Progenitor cell of endocrine pancreas (in vitro differentiated cells): ENCODE measurements around the gene KSR1. TPM values are rescaled to one million over a fixed set of nuclear protein-coding genes. Genes with fewer than 3 reads are reported as not detected.

Experiments
- DNase-seq: peaks from one replicate; pipeline ENCODE4 v3.0.0; 2021; ENCODE audit warnings: low spot score; ENCODE audit not compliant: unreplicated experiment
- H3K27ac Mint-ChIP-seq: 2 replicates; pipeline ENCODE4 v1.8.0; 2021; ENCODE audit warnings: mild to moderate bottlenecking, moderate library complexity, mixed read lengths
- H3K27me3 Mint-ChIP-seq: 2 replicates; pipeline ENCODE4 v1.8.0; 2021; ENCODE audit warnings: mixed read lengths
- H3K36me3 Mint-ChIP-seq: 2 replicates; pipeline ENCODE4 v1.8.0; 2022; ENCODE audit warnings: mixed read lengths; ENCODE audit not compliant: insufficient read depth
- H3K4me1 Mint-ChIP-seq: 2 replicates; pipeline ENCODE4 v1.8.0; 2021; ENCODE audit warnings: low read depth, mixed read lengths
- H3K4me3 Mint-ChIP-seq: 2 replicates; pipeline ENCODE4 v1.8.0; 2021; ENCODE audit warnings: low read depth, mild to moderate bottlenecking, moderate library complexity, mixed read lengths
- H3K9me3 Mint-ChIP-seq: 2 replicates; pipeline ENCODE4 v1.8.0; 2021; ENCODE audit warnings: low read depth, mixed read lengths
- CTCF ChIP-seq: fragments of 200-600 bp; sonication (generic); IDR thresholded peaks from one replicate; pipeline ENCODE4 v1.5.0; 2021; ENCODE audit warnings: antibody characterized with exemption, mild to moderate bottlenecking; ENCODE audit not compliant: unreplicated experiment
- total RNA-seq: library from RNA; stranded (reverse); gene quantifications from 2 replicates; pipeline ENCODE4 v1.2.1, GENCODE V29; 2021

KSR1 gene
- total RNA-seq, 1 donor from 2014 or later = 70.1 TPM

- H3K4me1 Mint-ChIP-seq = peaks cover 2% of the 10 kb centered on the region
- no peak for DNase-seq
- peaks cover 17% of the 10 kb centered on the region for H3K36me3 Mint-ChIP-seq
Observed at GRCh38 chr17:27612160-27612770, 156.0 kb downstream of the KSR1 start.

DNA sequence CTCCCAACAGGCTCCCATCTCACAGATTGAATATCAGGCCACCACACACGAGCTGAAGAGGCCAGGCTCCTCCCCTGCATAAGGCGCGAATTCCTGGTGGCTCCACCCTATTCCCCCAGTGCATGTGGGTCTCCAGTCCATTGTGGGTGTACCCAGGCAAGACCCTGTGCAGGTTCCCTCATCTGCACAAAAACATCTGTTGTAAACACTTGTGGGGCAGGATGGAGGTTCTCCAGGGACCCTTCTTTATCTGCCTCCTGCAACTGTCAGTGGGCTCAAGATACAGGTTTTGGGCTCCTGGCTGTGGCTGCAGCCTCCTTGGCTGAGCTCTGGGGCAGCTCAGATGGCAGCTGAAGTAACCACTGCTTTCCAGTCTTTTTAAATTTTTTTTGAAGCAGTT is 157.2 kb downstream of the KSR1 start:
- no peaks in the 10 kb centered on the region for H3K27me3 Mint-ChIP-seq
- H3K4me3 Mint-ChIP-seq = no peak overlapping the region
- H3K4me1 Mint-ChIP-seq = peaks cover 2% of the 10 kb centered on the region
- no peak overlapping the region for H3K27ac Mint-ChIP-seq
- no peaks in the 10 kb centered on the region for H3K9me3 Mint-ChIP-seq
- peaks cover 15% of the 10 kb centered on the region for H3K36me3 Mint-ChIP-seq
- TF ChIP-seq CTCF = no peak
- no peak for DNase-seq

More at GRCh38 chr17:27612160-27612770, 156.0 kb downstream of the KSR1 start:
- Mint-ChIP-seq H3K27ac (no peak overlapping the region), H3K27me3 (no peaks in the 10 kb centered on the region), H3K4me3 (no peak overlapping the region), H3K9me3 (no peaks in the 10 kb centered on the region)
- TF ChIP-seq CTCF = no peak

GRCh38 chr17:27615121-27615520 is 158.9 kb downstream of the KSR1 start:
- no peaks in the 10 kb centered on the region for H3K27me3 Mint-ChIP-seq
- TF ChIP-seq CTCF = no peak
- H3K9me3 Mint-ChIP-seq = no peaks in the 10 kb centered on the region
- H3K4me3 Mint-ChIP-seq = no peak overlapping the region
- H3K4me1 Mint-ChIP-seq = no peaks in the 10 kb centered on the region
- H3K27ac Mint-ChIP-seq = no peak overlapping the region
- peaks cover 8% of the 10 kb centered on the region for H3K36me3 Mint-ChIP-seq
- no peak for DNase-seq

GRCh38 chr17:27616414-27616813 is 160.2 kb downstream of the KSR1 start:
- no peak overlapping the region for H3K4me3 Mint-ChIP-seq
- peaks cover 12% of the 10 kb centered on the region for H3K36me3 Mint-ChIP-seq
- no peak for DNase-seq
- no peak overlapping the region for H3K27ac Mint-ChIP-seq
- TF ChIP-seq CTCF = no peak
- H3K4me1 Mint-ChIP-seq = no peaks in the 10 kb centered on the region
- H3K9me3 Mint-ChIP-seq = no peaks in the 10 kb centered on the region
- no peaks in the 10 kb centered on the region for H3K27me3 Mint-ChIP-seq

DNA sequence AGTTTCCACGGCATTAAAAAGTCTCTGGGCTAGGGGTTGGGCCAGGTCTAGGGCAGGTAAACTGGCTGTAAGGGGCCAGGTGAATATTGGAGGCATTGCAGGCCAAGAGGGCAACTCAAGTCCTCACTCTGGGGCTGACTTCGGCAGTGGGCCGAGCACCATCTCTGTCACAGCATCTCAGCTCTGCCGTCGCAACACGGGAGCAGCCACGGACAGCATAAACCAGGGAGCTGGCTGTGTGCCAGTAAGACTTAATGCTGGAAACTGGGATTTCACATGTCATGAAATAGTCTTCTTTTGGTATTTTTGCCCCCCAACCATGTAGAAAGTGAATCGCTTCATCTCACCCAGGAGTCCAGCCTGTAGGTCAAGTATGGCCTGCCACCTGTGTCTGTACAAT is 162.2 kb downstream of the KSR1 start:
- TF ChIP-seq CTCF = no peak
- DNase-seq = no peak
- Mint-ChIP-seq H3K4me3 (no peak overlapping the region), H3K27ac (no peak overlapping the region), H3K9me3 (no peaks in the 10 kb centered on the region), H3K36me3 (peaks cover 12% of the 10 kb centered on the region), H3K4me1 (no peaks in the 10 kb centered on the region), H3K27me3 (no peaks in the 10 kb centered on the region)
